GM23338 (cell line): ENCODE data around the gene DDX59.

Experiments
- CREB1 ChIP-seq: fragments of 250-450 bp; sonication (Bioruptor Pico); IDR thresholded peaks from 2 replicates; pipeline ENCODE4 v1.5.0; 2020; ENCODE audit warnings: low read depth, mild to moderate bottlenecking, moderate library complexity
- EZH2 ChIP-seq: fragments of 200-600 bp; sonication (generic); IDR thresholded peaks from one replicate; pipeline ENCODE4 v1.8.0; 2017; ENCODE audit warnings: antibody characterized with exemption, mild to moderate bottlenecking, low read depth; ENCODE audit not compliant: unreplicated experiment
- EZH2phosphoT487 ChIP-seq: fragments of 200-600 bp; sonication (generic); IDR thresholded peaks from one replicate; pipeline ENCODE4 v1.8.1; 2018; ENCODE audit warnings: antibody characterized with exemption; ENCODE audit not compliant: unreplicated experiment
- JUNB ChIP-seq: IDR thresholded peaks from one replicate; pipeline ENCODE4 v1.6.1; 2016; ENCODE audit warnings: antibody characterized with exemption; ENCODE audit not compliant: unreplicated experiment
- POLR2AphosphoS5 ChIP-seq: IDR thresholded peaks from 2 replicates; pipeline ENCODE4 v1.6.1; 2016; ENCODE audit warnings: antibody characterized with exemption, low read depth
- ZNF114 ChIP-seq: fragments of 250-450 bp; sonication (Bioruptor Pico); IDR thresholded peaks from 2 replicates; pipeline ENCODE4 v1.5.0; 2020; ENCODE audit warnings: mild to moderate bottlenecking, moderate library complexity
- TF ChIP-seq, protein P1 (sequence below), 2 experiments: fragments of 200-600 bp in 1 of 2; sonication (generic) in 1 of 2; conservative IDR thresholded peaks; 2 replicates each; pipeline versions ENCODE4 v1.5.1 to v1.6.1; 2016 to 2017; ENCODE audit warnings: antibody characterized with exemption in 2 of 2, low read depth in 2 of 2, mild to moderate bottlenecking in 2 of 2, moderate library complexity in 1 of 2
- TF ChIP-seq, protein P2 (sequence below): IDR thresholded peaks from one replicate; pipeline ENCODE4 v1.6.1; 2018; ENCODE audit warnings: antibody characterized with exemption; ENCODE audit not compliant: unreplicated experiment

DNA sequence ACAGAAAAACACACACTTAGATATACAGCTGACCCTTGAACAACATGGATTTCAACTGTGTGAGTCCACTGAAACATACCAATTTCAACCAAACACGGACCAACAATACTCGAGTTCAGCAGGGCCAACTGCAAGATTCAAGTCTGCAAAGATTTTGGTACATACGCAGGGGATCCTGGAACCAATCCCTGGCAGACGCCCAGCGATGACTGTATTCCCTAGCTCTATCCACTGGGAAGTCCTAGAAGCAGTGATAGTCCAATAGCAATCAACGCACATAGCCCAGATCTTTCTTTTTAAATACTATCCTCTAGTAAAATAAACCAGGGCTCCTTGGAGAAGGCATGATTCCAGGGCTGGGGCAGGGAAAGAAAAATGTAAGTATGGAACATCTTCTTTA lies 9.0 kb downstream of the DDX59 start:
- TF ChIP-seq, protein P1, sequence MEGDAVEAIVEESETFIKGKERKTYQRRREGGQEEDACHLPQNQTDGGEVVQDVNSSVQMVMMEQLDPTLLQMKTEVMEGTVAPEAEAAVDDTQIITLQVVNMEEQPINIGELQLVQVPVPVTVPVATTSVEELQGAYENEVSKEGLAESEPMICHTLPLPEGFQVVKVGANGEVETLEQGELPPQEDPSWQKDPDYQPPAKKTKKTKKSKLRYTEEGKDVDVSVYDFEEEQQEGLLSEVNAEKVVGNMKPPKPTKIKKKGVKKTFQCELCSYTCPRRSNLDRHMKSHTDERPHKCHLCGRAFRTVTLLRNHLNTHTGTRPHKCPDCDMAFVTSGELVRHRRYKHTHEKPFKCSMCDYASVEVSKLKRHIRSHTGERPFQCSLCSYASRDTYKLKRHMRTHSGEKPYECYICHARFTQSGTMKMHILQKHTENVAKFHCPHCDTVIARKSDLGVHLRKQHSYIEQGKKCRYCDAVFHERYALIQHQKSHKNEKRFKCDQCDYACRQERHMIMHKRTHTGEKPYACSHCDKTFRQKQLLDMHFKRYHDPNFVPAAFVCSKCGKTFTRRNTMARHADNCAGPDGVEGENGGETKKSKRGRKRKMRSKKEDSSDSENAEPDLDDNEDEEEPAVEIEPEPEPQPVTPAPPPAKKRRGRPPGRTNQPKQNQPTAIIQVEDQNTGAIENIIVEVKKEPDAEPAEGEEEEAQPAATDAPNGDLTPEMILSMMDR (conservative IDR thresholded peaks at IDR 0.05; ENCODE audit: low read depth in 2 of 2), result no peak
- TF ChIP-seq POLR2AphosphoS5 (no peak), EZH2 (no peak), ZNF114 (CRISPR knock-in tag) (no peak), CREB1 (no peak), EZH2phosphoT487 (no peak), JUNB (no peak)
- TF ChIP-seq, protein P2, sequence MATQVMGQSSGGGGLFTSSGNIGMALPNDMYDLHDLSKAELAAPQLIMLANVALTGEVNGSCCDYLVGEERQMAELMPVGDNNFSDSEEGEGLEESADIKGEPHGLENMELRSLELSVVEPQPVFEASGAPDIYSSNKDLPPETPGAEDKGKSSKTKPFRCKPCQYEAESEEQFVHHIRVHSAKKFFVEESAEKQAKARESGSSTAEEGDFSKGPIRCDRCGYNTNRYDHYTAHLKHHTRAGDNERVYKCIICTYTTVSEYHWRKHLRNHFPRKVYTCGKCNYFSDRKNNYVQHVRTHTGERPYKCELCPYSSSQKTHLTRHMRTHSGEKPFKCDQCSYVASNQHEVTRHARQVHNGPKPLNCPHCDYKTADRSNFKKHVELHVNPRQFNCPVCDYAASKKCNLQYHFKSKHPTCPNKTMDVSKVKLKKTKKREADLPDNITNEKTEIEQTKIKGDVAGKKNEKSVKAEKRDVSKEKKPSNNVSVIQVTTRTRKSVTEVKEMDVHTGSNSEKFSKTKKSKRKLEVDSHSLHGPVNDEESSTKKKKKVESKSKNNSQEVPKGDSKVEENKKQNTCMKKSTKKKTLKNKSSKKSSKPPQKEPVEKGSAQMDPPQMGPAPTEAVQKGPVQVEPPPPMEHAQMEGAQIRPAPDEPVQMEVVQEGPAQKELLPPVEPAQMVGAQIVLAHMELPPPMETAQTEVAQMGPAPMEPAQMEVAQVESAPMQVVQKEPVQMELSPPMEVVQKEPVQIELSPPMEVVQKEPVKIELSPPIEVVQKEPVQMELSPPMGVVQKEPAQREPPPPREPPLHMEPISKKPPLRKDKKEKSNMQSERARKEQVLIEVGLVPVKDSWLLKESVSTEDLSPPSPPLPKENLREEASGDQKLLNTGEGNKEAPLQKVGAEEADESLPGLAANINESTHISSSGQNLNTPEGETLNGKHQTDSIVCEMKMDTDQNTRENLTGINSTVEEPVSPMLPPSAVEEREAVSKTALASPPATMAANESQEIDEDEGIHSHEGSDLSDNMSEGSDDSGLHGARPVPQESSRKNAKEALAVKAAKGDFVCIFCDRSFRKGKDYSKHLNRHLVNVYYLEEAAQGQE, result no peak
